CD14-positive monocyte (primary cell): ENCODE data around the gene MEOX2. TPM values are rescaled to one million over a fixed set of nuclear protein-coding genes. Genes with fewer than 3 reads are reported as not detected.

ENCODE experiments used
- DNase-seq, 3 donors: peaks; one replicate each; pipeline ENCODE4 v3.0.0-alpha.2; 2011 to 2022
- H2AFZ ChIP-seq: 2 replicates; pipeline ENCODE4 v1.6.0; 2012; ENCODE audit warnings: mild to moderate bottlenecking, low read depth, low read length, inconsistent platforms; ENCODE audit not compliant: insufficient read depth, poor library complexity, severe bottlenecking
- H3K27ac ChIP-seq, 2 donors: 1 replicate in 1 of 2; 2 replicates in 1 of 2; pipeline ENCODE4 v1.5.1; 2012 to 2013; ENCODE audit warnings: low read length in 2 of 2, control low read depth in 1 of 2, inconsistent platforms in 1 of 2, low read depth in 1 of 2, mild to moderate bottlenecking in 1 of 2
- H3K27me3 ChIP-seq, 2 donors: one replicate each; pipeline versions ENCODE4 v1.6.0 to v1.6.1; 2011 to 2013; ENCODE audit warnings: low read length in 2 of 2; ENCODE audit not compliant: control insufficient read depth in 2 of 2, insufficient read depth in 2 of 2
- H3K36me3 ChIP-seq, 2 donors: replicated peaks in 1 of 2; 1 replicate in 1 of 2; 2 replicates in 1 of 2; pipeline versions ENCODE4 v1.5.1 to v1.6.1; 2012 to 2013; ENCODE audit warnings: low read length in 2 of 2, control low read depth in 1 of 2, inconsistent platforms in 1 of 2, mild to moderate bottlenecking in 1 of 2; ENCODE audit not compliant: insufficient read depth in 2 of 2, control insufficient read depth in 1 of 2
- H3K4me1 ChIP-seq, 2 donors: 1 replicate in 1 of 2; 2 replicates in 1 of 2; pipeline versions ENCODE4 v1.5.1 to v1.6.1; 2012 to 2013; ENCODE audit warnings: low read length in 2 of 2, control low read depth in 1 of 2, inconsistent platforms in 1 of 2, mild to moderate bottlenecking in 1 of 2, moderate library complexity in 1 of 2; ENCODE audit not compliant: insufficient read depth in 2 of 2, control insufficient read depth in 1 of 2
- H3K4me2 ChIP-seq: replicated peaks from 2 replicates; pipeline ENCODE3; 2012; ENCODE audit warnings: low read length, moderate library complexity, mild to moderate bottlenecking; ENCODE audit not compliant: poor library complexity, severe bottlenecking; ENCODE audit errors: extremely low read depth
- H3K4me3 ChIP-seq, 3 experiments: fragments of 200-600 bp in 1 of 3; sonication (generic) in 1 of 3; replicated peaks in 1 of 3; 1 replicate in 2 of 3; 2 replicates in 1 of 3; pipeline ENCODE4 v1.5.1; 2011 to 2013; ENCODE audit warnings: low read length in 3 of 3, mild to moderate bottlenecking in 3 of 3, control low read depth in 2 of 3, low read depth in 2 of 3, inconsistent platforms in 1 of 3, moderate library complexity in 1 of 3
- H3K79me2 ChIP-seq: 2 replicates; pipeline ENCODE4 v1.6.0; 2012; ENCODE audit warnings: mild to moderate bottlenecking, control low read depth, inconsistent platforms, low read length, moderate library complexity; ENCODE audit not compliant: insufficient read depth
- H3K9ac ChIP-seq: 2 replicates; pipeline ENCODE4 v1.6.0; 2017; ENCODE audit warnings: low read length, mild to moderate bottlenecking; ENCODE audit not compliant: insufficient read depth, poor library complexity, severe bottlenecking
- H3K9me3 ChIP-seq, 2 donors: replicated peaks in 1 of 2; 1 replicate in 1 of 2; 2 replicates in 1 of 2; pipeline versions ENCODE4 v1.5.1 to v1.6.1; 2012 to 2013; ENCODE audit warnings: low read length in 2 of 2, control low read depth in 1 of 2; ENCODE audit not compliant: control insufficient read depth in 1 of 2, insufficient read depth in 1 of 2
- H4K20me1 ChIP-seq: 2 replicates; pipeline ENCODE4 v1.6.0; 2012; ENCODE audit warnings: mild to moderate bottlenecking, low read length, control low read depth, moderate library complexity; ENCODE audit not compliant: insufficient read depth
- H3K27ac Mint-ChIP-seq, 7 donors: one replicate each; pipeline ENCODE4 v1.8.0; 2020; ENCODE audit warnings: mild to moderate bottlenecking in 7 of 7, mixed read lengths in 7 of 7, moderate library complexity in 6 of 7, inconsistent platforms in 2 of 7
- H3K27me3 Mint-ChIP-seq, 3 donors: one replicate each; pipeline ENCODE4 v1.8.0; 2021 to 2022; ENCODE audit warnings: low read depth in 3 of 3, mild to moderate bottlenecking in 3 of 3, mixed read lengths in 3 of 3, moderate library complexity in 3 of 3, inconsistent platforms in 1 of 3
- H3K36me3 Mint-ChIP-seq, 2 donors: one replicate each; pipeline ENCODE4 v1.8.0; 2020; ENCODE audit warnings: mixed read lengths in 2 of 2, inconsistent platforms in 1 of 2, mild to moderate bottlenecking in 1 of 2
- H3K4me1 Mint-ChIP-seq: one replicate; pipeline ENCODE4 v1.8.0; 2020; ENCODE audit warnings: mild to moderate bottlenecking, mixed read lengths
- H3K4me3 Mint-ChIP-seq, 2 donors: one replicate each; pipeline ENCODE4 v1.8.0; 2020; ENCODE audit warnings: mild to moderate bottlenecking in 2 of 2, mixed read lengths in 2 of 2, moderate library complexity in 1 of 2
- H3K9me3 Mint-ChIP-seq, 7 donors: one replicate each; pipeline ENCODE4 v1.8.0; 2020 to 2022; ENCODE audit warnings: mixed read lengths in 7 of 7, mild to moderate bottlenecking in 6 of 7, moderate library complexity in 6 of 7, inconsistent platforms in 2 of 7
- CTCF ChIP-seq: fragments of 200-600 bp; IDR thresholded peaks from one replicate; pipeline ENCODE4 v1.8.0; 2022; ENCODE audit warnings: antibody characterized with exemption, mild to moderate bottlenecking
- WGBS: methylation state at CpG from one replicate; pipeline ENCODE4 v1.1.5; 2013; ENCODE audit warnings: missing lambda C conversion rate; ENCODE audit not compliant: insufficient coverage; 5-methylcytosine and 5-hydroxymethylcytosine counted together
- intact Hi-C, 2 donors: fragments of 100-400 bp; cut with micrococcal nuclease; formaldehyde crosslinking; loops; one replicate each; pipeline versions ENCODE4 v1.15.0 to v1.15.1; 2023
- polyA plus RNA-seq, 3 donors: library from polyadenylated mRNA; depleted of rRNA in 1 of 3; unstranded in 2 of 3; stranded (reverse) in 1 of 3; fragments of 300-500 nt in 2 of 3; fragments of >200 nt in 1 of 3; fragmentation: Illumina TruSeq in 2 of 3; gene quantifications; 1 replicate in 2 of 3; 2 replicates in 1 of 3; pipeline ENCODE4 v1.2.3, GENCODE V29; 2012 to 2021

The MEOX2 gene
- polyA plus RNA-seq, 3 donors, result not detected

- no peak overlapping the region for H3K27ac Mint-ChIP-seq
- WGBS, result 86% methylated on average over 3 of the region's 4 CpGs
- no peaks in the 10 kb centered on the region for H3K36me3 Mint-ChIP-seq
Observed at GRCh38 chr7:15600298-15600697, 86.2 kb downstream of the MEOX2 start.

GRCh38 chr7:15594461-15594860, 92.0 kb downstream of the MEOX2 start:
- H3K4me1 ChIP-seq, result no peaks in the 10 kb centered on the region
- Mint-ChIP-seq H3K4me1 (no peaks in the 10 kb centered on the region), H3K36me3 (no peaks in the 10 kb centered on the region), H3K27me3 (peaks cover 0 to under 1% (median 0%) of the 10 kb centered on the region in 3 donors), H3K27ac (no peak overlapping the region), H3K9me3 (peaks cover 0 to 12% (median 6%) of the 10 kb centered on the region in 7 donors), H3K4me3 (no peak overlapping the region)
- H4K20me1 ChIP-seq, result no peaks in the 10 kb centered on the region
- intact Hi-C loops, result no loop called here
- 68% methylated on average over 4 of the region's 5 CpGs for WGBS
- peaks cover 8 to 12% of the 10 kb centered on the region in 2 donors for H3K9me3 ChIP-seq
- H3K36me3 ChIP-seq, result no peaks in the 10 kb centered on the region
- no peak overlapping the region for H3K27ac ChIP-seq
- H3K4me2 ChIP-seq, result no peak overlapping the region
- DNase-seq, result no peak
- no peak overlapping the region for H3K9ac ChIP-seq
- no peaks in the 10 kb centered on the region for H3K79me2 ChIP-seq
- no peak overlapping the region for H2AFZ ChIP-seq
- H3K27me3 ChIP-seq, result no peaks in the 10 kb centered on the region
- H3K4me3 ChIP-seq, result no peak overlapping the region
- no peak for TF ChIP-seq CTCF

More at GRCh38 chr7:15600298-15600697, 86.2 kb downstream of the MEOX2 start:
- Mint-ChIP-seq H3K27me3 (peaks cover 0 to 3% (median 0%) of the 10 kb centered on the region in 3 donors), H3K4me3 (no peak overlapping the region), H3K4me1 (no peaks in the 10 kb centered on the region), H3K9me3 (peaks cover 0 to 17% (median 9%) of the 10 kb centered on the region in 7 donors)
- Histone ChIP-seq H4K20me1 (no peaks in the 10 kb centered on the region), H3K4me1 (no peaks in the 10 kb centered on the region), H3K27me3 (no peaks in the 10 kb centered on the region), H3K27ac (no peak overlapping the region), H2AFZ (no peak overlapping the region), H3K36me3 (no peaks in the 10 kb centered on the region), H3K79me2 (no peaks in the 10 kb centered on the region), H3K4me2 (no peak overlapping the region), H3K9ac (no peak overlapping the region), H3K9me3 (peaks cover 17 to 19% of the 10 kb centered on the region in 2 donors), H3K4me3 (no peak overlapping the region)
- TF ChIP-seq CTCF, result no peak
- no peak for DNase-seq
- intact Hi-C loops, result no loop called here
